ENCODE results near the gene FAT3. TPM values are rescaled to one million over a fixed set of nuclear protein-coding genes. Genes with fewer than 3 reads are reported as not detected.

Gene FAT3
- total and polyA plus RNA-seq, 2 of the 4 experiments (the other 2 are of a cell fraction): 0.53 to 2.9 TPM

GRCh38 chr11:92253945-92254344 is 29.3 kb downstream of the FAT3 start:
- DNase-seq: no peak
- Histone ChIP-seq H3K56ac (ENCODE audit: extremely low read depth, insufficient read depth, low read length) (no peak overlapping the region), H2BK5ac (ENCODE audit: low read depth, low read length, poor library complexity, severe bottlenecking) (no peak overlapping the region), H2AK5ac (ENCODE audit: low read depth, low read length) (no peak overlapping the region), H3K9ac (ENCODE audit: low read depth, low read length) (no peak overlapping the region), H2BK120ac (ENCODE audit: low read depth, low read length) (no peak overlapping the region), H4K20me1 (ENCODE audit: insufficient read depth, low read length) (no peaks in the 10 kb centered on the region; the same call in 1 of the 2 replicates), H3K9me3 (ENCODE audit: control insufficient read depth, insufficient read depth, low read length) (no peaks in the 10 kb centered on the region), H2BK20ac (ENCODE audit: low read depth, low read length) (no peak overlapping the region), H2AK9ac (replicated peaks; ENCODE audit: low read depth, low read length, poor library complexity) (no peak overlapping the region), H2AFZ (replicated peaks; ENCODE audit: low read length, poor library complexity) (no peak overlapping the region), H3K4me1 (ENCODE audit: control insufficient read depth, insufficient read depth, low read length) (peaks cover 6% of the 10 kb centered on the region), H3K18ac (ENCODE audit: low read depth, low read length) (peak overlapping the region; percentile 69; the same call in 1 of the 2 replicates), H3K4me2 (ENCODE audit: low read depth, low read length) (no peak overlapping the region), H3K36me3 (ENCODE audit: control insufficient read depth, insufficient read depth, low read length) (no peaks in the 10 kb centered on the region), H3K14ac (replicated peaks; ENCODE audit: low read depth, low read length) (no peak overlapping the region), H2BK15ac (ENCODE audit: low read depth, low read length) (no peak overlapping the region), H4K8ac (ENCODE audit: low read depth in 2 of 2, low read length in 2 of 2) (no peak overlapping the region), H3K27me3 (ENCODE audit: control insufficient read depth, insufficient read depth, low read length) (no peaks in the 10 kb centered on the region; the same call in 1 of the 2 replicates), H3K9me1 (ENCODE audit: insufficient read depth, low read length) (peaks cover 4% of the 10 kb centered on the region), H3K4me3 (ENCODE audit: insufficient read depth, low read depth, low read length) (no peak overlapping the region), H3K79me1 (ENCODE audit: low read depth in 1 of 2, low read length in 2 of 2) (no peaks in the 10 kb centered on the region), H3K4ac (ENCODE audit: low read depth, low read length) (0 out of 2 replicates have a peak overlapping the region, but pooled peaks have one; percentile 47), H3K27ac (ENCODE audit: insufficient read depth, low read length) (no peak overlapping the region), H4K5ac (ENCODE audit: low read depth, low read length) (no peak overlapping the region), H4K91ac (ENCODE audit: insufficient read depth, low read depth, low read length) (no peak overlapping the region), H3K23ac (ENCODE audit: low read depth, low read length) (no peak overlapping the region)
- dilution Hi-C loops (cut with HindIII; ENCODE audit: low sequenced_read_pairs, unreplicated experiment) (no loop called here), in situ Hi-C loops (cut with MboI; ENCODE audit: low sequenced_read_pairs) (no loop called here), intact Hi-C loops (cut with micrococcal nuclease) (loop anchor here (5.0 kb wide), 1 partner anchor 78 kb away; no protein-coding TSS in a partner anchor)
- ChIA-PET CTCF (no interaction called here), POLR2A (ENCODE audit: unreplicated experiment) (no interaction called here)
- no peak for ATAC-seq (ENCODE audit: low read depth)
- no peak for TF ChIP-seq USF2 (IDR thresholded peaks at IDR 0.05; ENCODE audit: low read depth, low read length)
- TF ChIP-seq SMC3 (IDR thresholded peaks at IDR 0.05; ENCODE audit: low read depth, low read length): no peak
- peak; percentile 60 for TF ChIP-seq CEBPB (IDR thresholded peaks at IDR 0.05; ENCODE audit: low read depth, low read length)
- TF ChIP-seq RAD21 (IDR thresholded peaks at IDR 0.05; ENCODE audit: low read length): no peak
- TF ChIP-seq, protein P1, sequence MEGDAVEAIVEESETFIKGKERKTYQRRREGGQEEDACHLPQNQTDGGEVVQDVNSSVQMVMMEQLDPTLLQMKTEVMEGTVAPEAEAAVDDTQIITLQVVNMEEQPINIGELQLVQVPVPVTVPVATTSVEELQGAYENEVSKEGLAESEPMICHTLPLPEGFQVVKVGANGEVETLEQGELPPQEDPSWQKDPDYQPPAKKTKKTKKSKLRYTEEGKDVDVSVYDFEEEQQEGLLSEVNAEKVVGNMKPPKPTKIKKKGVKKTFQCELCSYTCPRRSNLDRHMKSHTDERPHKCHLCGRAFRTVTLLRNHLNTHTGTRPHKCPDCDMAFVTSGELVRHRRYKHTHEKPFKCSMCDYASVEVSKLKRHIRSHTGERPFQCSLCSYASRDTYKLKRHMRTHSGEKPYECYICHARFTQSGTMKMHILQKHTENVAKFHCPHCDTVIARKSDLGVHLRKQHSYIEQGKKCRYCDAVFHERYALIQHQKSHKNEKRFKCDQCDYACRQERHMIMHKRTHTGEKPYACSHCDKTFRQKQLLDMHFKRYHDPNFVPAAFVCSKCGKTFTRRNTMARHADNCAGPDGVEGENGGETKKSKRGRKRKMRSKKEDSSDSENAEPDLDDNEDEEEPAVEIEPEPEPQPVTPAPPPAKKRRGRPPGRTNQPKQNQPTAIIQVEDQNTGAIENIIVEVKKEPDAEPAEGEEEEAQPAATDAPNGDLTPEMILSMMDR (conservative IDR thresholded peaks at IDR 0.05; ENCODE audit: low read depth, low read length): no peak
- no peak for TF ChIP-seq RCOR1 (IDR thresholded peaks at IDR 0.05; ENCODE audit: insufficient replicate concordance, low read length)
- WGBS, 2 experiments (ENCODE audit: extremely low coverage in 2 of 2, insufficient read length in 1 of 2): no CpG with 5 or more reads among the region's 4 CpGs
- no TSS peak for BruUV-seq (replicated peaks)

Data from IMR-90 (cell line).